H1 (cell line): ENCODE results near the gene IL12B. TPM values are rescaled to one million over a fixed set of nuclear protein-coding genes. Genes with fewer than 3 reads are reported as not detected.

Experiments used
- CTCF ChIA-PET: fragments of 300-600 bp; sonication (Branson Sonifier 250); formaldehyde crosslinking; loops from one replicate; lab custom pipeline; 2021; ENCODE audit not compliant: partially characterized antibody; lab: Charles Lee
- POLR2A ChIA-PET: fragments of 300-600 bp; sonication (Branson Sonifier 250); formaldehyde crosslinking; loops from one replicate; lab custom pipeline; 2021; ENCODE audit warnings: inconsistent platforms; ENCODE audit not compliant: partially characterized antibody; lab: Charles Lee
- DNase-seq, 2 experiments: peaks; one replicate each; pipeline versions ENCODE4 v3.0.0 to v3.0.0-alpha.2; 2010 to 2022; ENCODE audit warnings: low spot score in 2 of 2, low read depth in 1 of 2, mixed read lengths in 1 of 2
- FAIRE-seq: peaks from 2 replicates; lab custom pipeline; 2011; peaks lifted over from hg19 to GRCh38; lab: Jason Lieb, UNC
- H2AFZ ChIP-seq: 2 replicates; pipeline ENCODE4 v1.8.1; 2012; ENCODE audit warnings: low read length, inconsistent platforms
- H2AK5ac ChIP-seq: 2 replicates; pipeline ENCODE4 v1.6.1; 2013; ENCODE audit warnings: low read depth, low read length
- H2BK120ac ChIP-seq: replicated peaks from 2 replicates; pipeline ENCODE3; 2013; ENCODE audit warnings: low read depth, low read length, inconsistent platforms
- H2BK12ac ChIP-seq: 2 replicates; pipeline ENCODE4 v1.6.1; 2013; ENCODE audit warnings: low read depth, low read length
- H2BK15ac ChIP-seq: 2 replicates; pipeline ENCODE4 v1.6.1; 2013; ENCODE audit warnings: low read length
- H2BK20ac ChIP-seq: 2 replicates; pipeline ENCODE4 v1.6.1; 2013; ENCODE audit warnings: low read length
- H2BK5ac ChIP-seq: 2 replicates; pipeline ENCODE4 v1.6.1; 2013; ENCODE audit warnings: low read depth, low read length
- H3K14ac ChIP-seq: 2 replicates; pipeline ENCODE4 v1.6.1; 2013; ENCODE audit warnings: inconsistent platforms; ENCODE audit not compliant: insufficient read length
- H3K18ac ChIP-seq: 2 replicates; pipeline ENCODE4 v1.6.1; 2013; ENCODE audit warnings: low read length; ENCODE audit errors: extremely low read depth
- H3K23ac ChIP-seq: 2 replicates; pipeline ENCODE4 v1.6.1; 2013; ENCODE audit warnings: inconsistent platforms; ENCODE audit not compliant: insufficient read length
- H3K23me2 ChIP-seq: 2 replicates; pipeline ENCODE4 v1.6.1; 2013; ENCODE audit warnings: low read depth, low read length
- H3K27ac ChIP-seq: 2 replicates; pipeline ENCODE4 v1.6.1; 2011; ENCODE audit warnings: low read depth, low read length, inconsistent platforms
- H3K27me3 ChIP-seq, 4 experiments: replicated peaks in 1 of 4; 1 replicate in 1 of 4; 2 replicates in 3 of 4; pipeline versions ENCODE4 v1.6.1 to v1.8.1; 2011 to 2013; ENCODE audit warnings: low read length in 3 of 4, mild to moderate bottlenecking in 3 of 4, inconsistent platforms in 2 of 4, mixed read lengths in 2 of 4, moderate library complexity in 1 of 4; ENCODE audit not compliant: control insufficient read depth in 3 of 4, insufficient read depth in 3 of 4; ENCODE audit errors: extremely low read depth in 1 of 4
- H3K36me3 ChIP-seq, 4 experiments: 2 replicates each; pipeline versions ENCODE4 v1.6.1 to v1.8.1; 2011 to 2013; ENCODE audit warnings: mild to moderate bottlenecking in 4 of 4, low read length in 3 of 4, moderate library complexity in 2 of 4, control low read depth in 1 of 4, inconsistent platforms in 1 of 4; ENCODE audit not compliant: insufficient read depth in 4 of 4, control insufficient read depth in 2 of 4
- H3K4ac ChIP-seq: replicated peaks from 2 replicates; pipeline ENCODE3; 2013; ENCODE audit warnings: low read length, low read depth, mixed read lengths, inconsistent platforms; ENCODE audit not compliant: insufficient read length
- H3K4me1 ChIP-seq, 4 experiments: replicated peaks in 1 of 4; 1 replicate in 1 of 4; 2 replicates in 3 of 4; pipeline versions ENCODE4 v1.6.1 to v1.8.1; 2011 to 2013; ENCODE audit warnings: low read length in 3 of 4, inconsistent platforms in 2 of 4, mixed read lengths in 1 of 4; ENCODE audit not compliant: insufficient read depth in 4 of 4, control insufficient read depth in 3 of 4
- H3K4me2 ChIP-seq, 2 experiments: 2 replicates each; pipeline versions ENCODE4 v1.6.1 to v1.8.1; 2011 to 2013; ENCODE audit warnings: low read depth in 2 of 2, low read length in 2 of 2, control low read depth in 1 of 2, inconsistent platforms in 1 of 2, mild to moderate bottlenecking in 1 of 2; ENCODE audit not compliant: insufficient read depth in 1 of 2
- H3K4me3 ChIP-seq, 4 experiments: fragments of 200-600, 300-600 bp in 1 of 4; sonication (generic), shearing (Covaris generic), sonication (Bioruptor Twin) in 1 of 4; 2 replicates each; pipeline versions ENCODE4 v1.5.1 to v1.8.1; 2011 to 2016; ENCODE audit warnings: low read length in 4 of 4, low read depth in 3 of 4, control low read depth in 2 of 4, inconsistent platforms in 2 of 4, mild to moderate bottlenecking in 2 of 4, mixed read lengths in 1 of 4, moderate library complexity in 1 of 4; ENCODE audit not compliant: insufficient read depth in 2 of 4; ENCODE audit errors: extremely low read depth in 1 of 4
- H3K56ac ChIP-seq: replicated peaks from 2 replicates; pipeline ENCODE3; 2013; ENCODE audit warnings: low read depth, mild to moderate bottlenecking, mixed read lengths, low read length, inconsistent platforms; ENCODE audit not compliant: insufficient read length
- H3K79me1 ChIP-seq: 2 replicates; pipeline ENCODE4 v1.6.1; 2013; ENCODE audit warnings: low read depth, low read length, control low read depth
- H3K79me2 ChIP-seq, 2 experiments: 2 replicates each; pipeline versions ENCODE4 v1.6.1 to v1.8.1; 2012 to 2013; ENCODE audit warnings: low read length in 2 of 2, mild to moderate bottlenecking in 2 of 2, inconsistent platforms in 1 of 2; ENCODE audit not compliant: insufficient read depth in 2 of 2, control insufficient read depth in 1 of 2
- H3K9ac ChIP-seq, 4 experiments: replicated peaks in 1 of 4; 1 replicate in 1 of 4; 2 replicates in 3 of 4; pipeline versions ENCODE4 v1.6.1 to v1.8.1; 2011 to 2013; ENCODE audit warnings: low read depth in 3 of 4, low read length in 3 of 4, control low read depth in 2 of 4, mild to moderate bottlenecking in 2 of 4, moderate library complexity in 2 of 4, inconsistent platforms in 1 of 4; ENCODE audit errors: extremely low read depth in 1 of 4
- H3K9me3 ChIP-seq, 2 experiments: 2 replicates each; pipeline versions ENCODE4 v1.6.1 to v1.8.1; 2012 to 2013; ENCODE audit warnings: mild to moderate bottlenecking in 2 of 2, moderate library complexity in 2 of 2, control low read depth in 1 of 2, inconsistent platforms in 1 of 2, low read depth in 1 of 2, low read length in 1 of 2, mixed read lengths in 1 of 2; ENCODE audit not compliant: insufficient read depth in 2 of 2
- H4K20me1 ChIP-seq, 2 experiments: replicated peaks in 1 of 2; 2 replicates each; pipeline versions ENCODE3 to v1.8.1; 2011 to 2013; ENCODE audit warnings: inconsistent platforms in 2 of 2, low read length in 2 of 2, mild to moderate bottlenecking in 1 of 2; ENCODE audit not compliant: insufficient read depth in 2 of 2, control insufficient read depth in 1 of 2
- H4K5ac ChIP-seq: 2 replicates; pipeline ENCODE4 v1.6.1; 2013; ENCODE audit warnings: low read length, low read depth, mixed read lengths, inconsistent platforms; ENCODE audit not compliant: insufficient read length
- H4K8ac ChIP-seq: 2 replicates; pipeline ENCODE4 v1.8.0; 2013; ENCODE audit warnings: mild to moderate bottlenecking, moderate library complexity, low read length, inconsistent platforms; ENCODE audit not compliant: insufficient read depth; ENCODE audit errors: extremely low read depth
- H4K91ac ChIP-seq: replicated peaks from 2 replicates; pipeline ENCODE3; 2013; ENCODE audit warnings: low read length, mixed read lengths, inconsistent platforms; ENCODE audit not compliant: insufficient read length
- HDAC2 ChIP-seq, 2 experiments: fragments of 300-600 bp in 1 of 2; sonication (generic) in 1 of 2; IDR thresholded peaks; 2 replicates each; pipeline ENCODE4 v1.6.1; 2011 to 2012; ENCODE audit warnings: low read depth in 2 of 2, low read length in 2 of 2, mild to moderate bottlenecking in 2 of 2, moderate library complexity in 2 of 2, borderline replicate concordance in 1 of 2, inconsistent platforms in 1 of 2
- RAD21 ChIP-seq, 2 experiments: IDR thresholded peaks in 1 of 2; conservative IDR thresholded peaks in 1 of 2; 2 replicates each; pipeline ENCODE4 v1.6.1; 2011; ENCODE audit warnings: low read depth in 2 of 2, low read length in 2 of 2, improper control_type of control experiment in 1 of 2, inconsistent platforms in 1 of 2, mild to moderate bottlenecking in 1 of 2, moderate library complexity in 1 of 2
- WGBS, 2 experiments: shearing (Covaris generic) in 1 of 2; methylation state at CpG; one replicate each; pipeline versions ENCODE4 v1.1.6 to v1.1.7; 2013 to 2015; ENCODE audit warnings: low lambda C conversion rate in 2 of 2, mixed read lengths in 2 of 2, inconsistent platforms in 1 of 2, low coverage in 1 of 2, missing lambda C conversion rate in 1 of 2; ENCODE audit not compliant: insufficient replicate concordance in 2 of 2, insufficient coverage in 1 of 2, insufficient read length in 1 of 2; ENCODE audit errors: extremely low coverage in 1 of 2, missing lambda C conversion rate in 1 of 2; 5-methylcytosine and 5-hydroxymethylcytosine counted together
- polyA plus RNA-seq, 7 experiments: library from polyadenylated mRNA; depleted of rRNA in 3 of 7; stranded (reverse) in 5 of 7; unstranded in 2 of 7; fragments of >200 nt in 5 of 7; fragments of 200-250 nt in 2 of 7; gene quantifications; 1 replicate in 5 of 7; 2 replicates in 1 of 7; 4 replicates in 1 of 7; pipeline versions ENCODE4 v1.2.1 to v1.2.3, GENCODE V29; 2011 to 2013; ENCODE audit warnings: missing spikeins in 2 of 7, mixed read lengths in 2 of 7
- total RNA-seq: library from RNA; stranded (reverse); fragmentation: NEBNext Ultra II Directional; extraction: Animal tissue kit (Norgen Biotek cat#: 25700); gene quantifications from 2 replicates; pipeline ENCODE4 v1.2.1, GENCODE V29; 2021
- TF ChIP-seq, protein P1 (sequence below), 3 experiments: IDR thresholded peaks; 1 replicate in 2 of 3; 2 replicates in 1 of 3; pipeline versions ENCODE4 v1.5.1 to v1.6.1; 2011; ENCODE audit warnings: low read length in 3 of 3, mild to moderate bottlenecking in 3 of 3, inconsistent platforms in 2 of 3, low read depth in 1 of 3, moderate library complexity in 1 of 3; ENCODE audit not compliant: insufficient read depth in 1 of 3; ENCODE audit errors: control extremely low read depth in 1 of 3

Gene IL12B
- total and polyA plus RNA-seq, 2 of the 8 experiments (the other 6 are each of a cell fraction or from before 2014, with no cell fraction given): not detected

DNA sequence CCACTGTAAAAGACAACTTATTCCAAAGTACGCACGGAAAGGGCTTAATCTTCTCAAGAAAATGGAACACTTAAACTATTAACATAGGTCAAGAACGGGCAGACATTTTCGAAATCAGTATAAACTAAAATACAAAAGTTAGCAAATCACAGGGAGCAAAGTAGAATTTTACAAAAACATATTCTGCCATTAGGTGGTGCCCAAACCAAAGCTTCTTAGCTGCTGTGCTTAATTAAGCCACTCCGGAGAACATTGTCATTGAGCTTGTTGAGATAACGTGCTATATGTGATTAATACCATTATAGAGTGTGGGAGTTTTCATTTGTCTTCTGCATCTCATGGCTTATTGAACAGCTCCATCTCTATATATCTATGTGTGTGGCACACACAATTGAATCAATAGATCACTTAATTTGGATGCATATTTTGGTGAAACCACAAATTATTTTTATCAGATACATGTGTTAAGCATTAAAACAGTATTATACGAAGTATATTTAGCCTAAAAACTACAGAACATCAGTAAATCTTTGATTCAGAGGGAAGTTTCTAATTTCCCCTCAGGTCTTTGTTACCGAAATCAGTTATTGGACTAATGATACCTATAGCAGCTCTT lies 43.8 kb downstream of the IL12B start:
- no peaks in the 10 kb centered on the region for H3K4me1 ChIP-seq
- no peak for TF ChIP-seq HDAC2 (IDR thresholded peaks at IDR 0.05; ENCODE audit: borderline replicate concordance in 1 of 2, low read depth in 2 of 2, low read length in 2 of 2)
- peak; percentile 80 to 81 for TF ChIP-seq RAD21 (IDR thresholded peaks at IDR 0.05 in 1 of 2, conservative IDR thresholded peaks at IDR 0.05 in 1 of 2; ENCODE audit: low read depth in 2 of 2, low read length in 2 of 2)
- TF ChIP-seq, protein P1, sequence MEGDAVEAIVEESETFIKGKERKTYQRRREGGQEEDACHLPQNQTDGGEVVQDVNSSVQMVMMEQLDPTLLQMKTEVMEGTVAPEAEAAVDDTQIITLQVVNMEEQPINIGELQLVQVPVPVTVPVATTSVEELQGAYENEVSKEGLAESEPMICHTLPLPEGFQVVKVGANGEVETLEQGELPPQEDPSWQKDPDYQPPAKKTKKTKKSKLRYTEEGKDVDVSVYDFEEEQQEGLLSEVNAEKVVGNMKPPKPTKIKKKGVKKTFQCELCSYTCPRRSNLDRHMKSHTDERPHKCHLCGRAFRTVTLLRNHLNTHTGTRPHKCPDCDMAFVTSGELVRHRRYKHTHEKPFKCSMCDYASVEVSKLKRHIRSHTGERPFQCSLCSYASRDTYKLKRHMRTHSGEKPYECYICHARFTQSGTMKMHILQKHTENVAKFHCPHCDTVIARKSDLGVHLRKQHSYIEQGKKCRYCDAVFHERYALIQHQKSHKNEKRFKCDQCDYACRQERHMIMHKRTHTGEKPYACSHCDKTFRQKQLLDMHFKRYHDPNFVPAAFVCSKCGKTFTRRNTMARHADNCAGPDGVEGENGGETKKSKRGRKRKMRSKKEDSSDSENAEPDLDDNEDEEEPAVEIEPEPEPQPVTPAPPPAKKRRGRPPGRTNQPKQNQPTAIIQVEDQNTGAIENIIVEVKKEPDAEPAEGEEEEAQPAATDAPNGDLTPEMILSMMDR (IDR thresholded peaks at IDR 0.05; ENCODE audit: control extremely low read depth in 1 of 3, insufficient read depth in 1 of 3, low read depth in 1 of 3, low read length in 3 of 3): peak in 2 of 3 experiments; percentile 35 to 43; a peak in 2 of 4 replicates
- WGBS, 2 experiments: 89% methylated on average over 8 of the region's 8 CpGs; no CpG with 5 or more reads in 1 of the 2 experiments
- H4K5ac ChIP-seq: no peak overlapping the region
- H4K91ac ChIP-seq: no peak overlapping the region
- H3K9ac ChIP-seq: no peak overlapping the region
- H3K9me3 ChIP-seq: no peaks in the 10 kb centered on the region
- no peak overlapping the region for H3K4me2 ChIP-seq
- H3K27me3 ChIP-seq: no peaks in the 10 kb centered on the region
- no peaks in the 10 kb centered on the region for H3K23me2 ChIP-seq
- H2BK15ac ChIP-seq: no peak overlapping the region
- no peak overlapping the region for H2BK5ac ChIP-seq
- DNase-seq (no peak), FAIRE-seq (no peak)
- no peak overlapping the region for H3K18ac ChIP-seq
- H2BK120ac ChIP-seq: no peak overlapping the region
- POLR2A ChIA-PET: interaction anchor here (1.5 kb wide), 1 partner anchor 24 kb away, joined by 4 read pairs; no protein-coding TSS in a partner anchor
- H3K23ac ChIP-seq: no peak overlapping the region
- H3K27ac ChIP-seq: no peak overlapping the region
- no peak overlapping the region for H2AFZ ChIP-seq
- H4K8ac ChIP-seq: no peak overlapping the region
- no peak overlapping the region for H3K4ac ChIP-seq
- H3K79me2 ChIP-seq: no peaks in the 10 kb centered on the region
- no peak overlapping the region for H3K56ac ChIP-seq
- no peak overlapping the region for H2BK20ac ChIP-seq
- no peak overlapping the region for H2BK12ac ChIP-seq
- H4K20me1 ChIP-seq: no peaks in the 10 kb centered on the region
- no peaks in the 10 kb centered on the region for H3K79me1 ChIP-seq
- H3K36me3 ChIP-seq: peaks cover 0 to 14% (median 4%) of the 10 kb centered on the region in 4 experiments; a peak in 2 of 8 replicates
- H2AK5ac ChIP-seq: no peak overlapping the region
- no peak overlapping the region for H3K14ac ChIP-seq
- no peak overlapping the region for H3K4me3 ChIP-seq
- CTCF ChIA-PET: interaction anchor here (0.7 to 5.4 kb wide), 22 partner anchors 8 to 735 kb away, joined by 3 to 34 read pairs (median 4); no protein-coding TSS in a partner anchor
